ENCODE data around the gene ERCC4.
"Not testable (repeated sequence)": the region's sequence is repeated elsewhere in the genome, so short reads cannot be mapped to it uniquely, and the experiment has no call there.

ERCC4 gene

GRCh38 chr16:13919683-13920509, at the start of gene ERCC4:
TSS of gene ERCC4 (plus strand) at chr16:13920154. CDS start at chr16:13920166, 12 bp downstream.
- DNase-seq: peak; percentile 99

- DNase-seq: no peak
Measured at GRCh38 chr16:13873835-13874438, 46.0 kb upstream of the ERCC4 start.

GRCh38 chr16:13875614-13876284, 44.2 kb upstream of the ERCC4 start:
- DNase-seq: no peak

GRCh38 chr16:13883276-13883675, 36.7 kb upstream of the ERCC4 start:
- DNase-seq: no peak

GRCh38 chr16:13883881-13884280, 36.1 kb upstream of the ERCC4 start:
- no peak for DNase-seq

GRCh38 chr16:13885700-13886099, 34.3 kb upstream of the ERCC4 start:
- no peak for DNase-seq

- DNase-seq: no peak
Measured at GRCh38 chr16:13886608-13887007, 33.3 kb upstream of the ERCC4 start.

GRCh38 chr16:13889323-13889722, 30.6 kb upstream of the ERCC4 start:
- DNase-seq: not testable (repeated sequence)

- no peak for DNase-seq
Measured at GRCh38 chr16:13892301-13892700, 27.7 kb upstream of the ERCC4 start.

GRCh38 chr16:13895516-13895915, 24.4 kb upstream of the ERCC4 start:
- no peak for DNase-seq

- no peak for DNase-seq
Measured at GRCh38 chr16:13896543-13897182, 23.3 kb upstream of the ERCC4 start.

GRCh38 chr16:13897806-13898205, 22.1 kb upstream of the ERCC4 start:
- DNase-seq: no peak

GRCh38 chr16:13898233-13898632, 21.7 kb upstream of the ERCC4 start:
- no peak for DNase-seq

- no peak for DNase-seq
Measured at GRCh38 chr16:13902052-13902451, 17.9 kb upstream of the ERCC4 start.

GRCh38 chr16:13902677-13903076, 17.3 kb upstream of the ERCC4 start:
- DNase-seq: no peak

- DNase-seq: no peak
Measured at GRCh38 chr16:13904179-13904691, 15.7 kb upstream of the ERCC4 start.

GRCh38 chr16:13904822-13905221, 15.1 kb upstream of the ERCC4 start:
- DNase-seq: not testable (repeated sequence)

- DNase-seq: no peak
Measured at GRCh38 chr16:13906168-13907089, 13.5 kb upstream of the ERCC4 start.

- DNase-seq: no peak
Measured at GRCh38 chr16:13907431-13907830, 12.5 kb upstream of the ERCC4 start.

- no peak for DNase-seq
Measured at GRCh38 chr16:13909069-13909468, 10.9 kb upstream of the ERCC4 start.

- no peak for DNase-seq
Measured at GRCh38 chr16:13909872-13910303, 10.1 kb upstream of the ERCC4 start.

- DNase-seq: no peak
Measured at GRCh38 chr16:13911306-13911705, 8.6 kb upstream of the ERCC4 start.

Data from DMS153 (cell line).